Dermis blood vessel endothelial cell (primary cell): ENCODE results near the gene CAPN3. TPM values are rescaled to one million over a fixed set of nuclear protein-coding genes. Genes with fewer than 3 reads are reported as not detected.

Source experiments
- DNase-seq: peaks from one replicate; pipeline ENCODE4 v3.0.0; 2010
- total RNA-seq: library from RNA; depleted of rRNA; stranded (reverse); fragments of >200 nt; gene quantifications from 2 replicates; pipeline ENCODE4 v1.2.3, GENCODE V29; 2014

CAPN3 gene
- total RNA-seq, 1 donor from 2014 or later, result 2.4 TPM

DNA sequence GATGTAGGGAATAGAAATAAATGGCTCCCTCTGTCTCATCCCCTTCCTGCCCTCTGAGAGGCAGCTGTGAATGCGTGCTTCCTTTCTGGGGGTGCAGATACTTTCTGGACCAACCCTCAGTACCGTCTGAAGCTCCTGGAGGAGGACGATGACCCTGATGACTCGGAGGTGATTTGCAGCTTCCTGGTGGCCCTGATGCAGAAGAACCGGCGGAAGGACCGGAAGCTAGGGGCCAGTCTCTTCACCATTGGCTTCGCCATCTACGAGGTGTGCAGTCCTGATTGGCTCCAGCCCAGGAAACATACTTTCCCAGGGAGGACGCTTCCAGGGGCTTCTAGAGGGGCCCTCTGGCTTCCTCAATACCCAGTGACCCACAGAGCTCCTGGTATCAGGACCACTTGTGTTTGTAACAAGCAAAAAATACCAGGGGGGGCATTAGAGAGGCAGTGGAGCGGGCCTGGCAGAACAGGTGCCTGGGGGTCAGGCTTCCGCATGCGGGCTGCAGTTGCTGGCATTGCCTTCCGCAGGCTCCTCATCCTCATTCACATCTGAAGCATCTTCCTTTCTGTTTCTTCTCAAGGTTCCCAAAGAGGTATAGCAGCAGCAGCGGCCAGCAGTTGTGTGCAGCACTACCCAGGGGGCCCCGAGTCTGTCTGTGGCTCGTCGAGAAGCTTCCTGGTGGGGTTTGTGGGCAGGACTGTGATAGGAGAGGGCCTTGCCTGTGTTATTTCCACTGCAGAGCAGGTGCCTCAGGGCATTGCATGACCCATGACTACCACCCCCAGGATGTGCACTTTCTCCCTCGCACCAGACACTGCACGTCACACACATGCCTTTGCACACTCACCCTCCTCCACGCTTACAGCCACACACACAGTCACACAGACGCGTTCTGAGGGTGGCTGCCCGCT, 42.5 kb downstream of the CAPN3 start:
- DNase-seq, result peak; percentile 41

- no peak for DNase-seq
Measured at GRCh38 chr15:42402455-42403205, 43.3 kb downstream of the CAPN3 start.

DNA sequence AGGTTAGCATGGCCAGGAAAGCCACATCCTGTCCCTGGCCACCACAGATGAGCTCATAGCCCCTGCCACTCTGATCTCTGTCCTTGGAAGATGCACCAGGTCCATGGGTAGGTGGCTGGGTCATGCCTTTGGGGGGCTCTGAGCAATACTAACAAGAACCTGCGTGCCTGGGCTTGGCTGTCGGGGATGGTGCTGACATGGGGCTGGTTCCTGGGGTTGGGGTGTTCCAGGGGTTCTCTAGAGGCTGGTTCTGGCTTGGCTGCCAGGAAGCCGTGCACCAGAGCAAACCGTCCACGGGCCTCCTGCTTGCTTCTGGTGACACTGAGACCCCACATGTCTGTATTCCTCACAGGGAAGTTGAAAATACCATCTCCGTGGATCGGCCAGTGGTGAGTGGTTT, 44.1 kb downstream of the CAPN3 start:
- DNase-seq, result no peak

DNA sequence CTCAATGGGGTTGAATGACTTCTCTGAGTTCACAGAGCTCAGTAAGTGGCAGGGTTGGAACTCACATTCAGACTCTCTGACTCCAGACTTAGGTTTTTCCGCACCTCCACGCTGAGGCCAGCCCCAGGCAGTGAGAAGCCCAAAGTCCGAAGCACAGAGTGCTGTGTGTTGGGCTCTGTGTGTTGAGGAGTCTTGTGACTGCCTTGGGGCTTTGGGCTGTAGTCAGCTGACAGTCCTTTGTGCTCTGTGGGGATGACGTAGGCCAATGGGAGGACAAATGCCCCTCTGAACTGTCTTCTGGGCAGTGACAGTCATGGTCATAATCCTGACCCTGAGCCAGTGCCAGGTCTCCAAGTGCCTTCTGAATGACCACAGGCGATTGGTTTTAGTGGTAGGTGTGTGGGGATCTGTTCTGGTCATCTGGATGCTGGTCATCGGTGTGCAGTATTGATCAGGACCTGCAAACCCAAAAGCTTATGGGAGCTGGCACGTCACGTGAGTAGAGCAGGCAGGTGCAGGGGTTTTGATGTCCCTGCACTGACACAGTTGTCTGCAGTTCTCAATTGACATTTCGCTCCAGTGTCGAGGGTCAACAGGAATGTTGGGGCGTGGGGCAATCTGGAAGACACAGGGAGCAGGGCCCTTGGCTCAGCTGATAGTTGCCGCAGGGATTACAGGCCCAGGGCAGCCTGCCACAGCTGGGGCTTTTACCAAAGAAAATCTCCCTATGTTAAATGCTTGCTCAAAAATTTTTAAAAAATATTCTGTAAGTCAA, 45.3 kb downstream of the CAPN3 start:
- no peak for DNase-seq

DNA sequence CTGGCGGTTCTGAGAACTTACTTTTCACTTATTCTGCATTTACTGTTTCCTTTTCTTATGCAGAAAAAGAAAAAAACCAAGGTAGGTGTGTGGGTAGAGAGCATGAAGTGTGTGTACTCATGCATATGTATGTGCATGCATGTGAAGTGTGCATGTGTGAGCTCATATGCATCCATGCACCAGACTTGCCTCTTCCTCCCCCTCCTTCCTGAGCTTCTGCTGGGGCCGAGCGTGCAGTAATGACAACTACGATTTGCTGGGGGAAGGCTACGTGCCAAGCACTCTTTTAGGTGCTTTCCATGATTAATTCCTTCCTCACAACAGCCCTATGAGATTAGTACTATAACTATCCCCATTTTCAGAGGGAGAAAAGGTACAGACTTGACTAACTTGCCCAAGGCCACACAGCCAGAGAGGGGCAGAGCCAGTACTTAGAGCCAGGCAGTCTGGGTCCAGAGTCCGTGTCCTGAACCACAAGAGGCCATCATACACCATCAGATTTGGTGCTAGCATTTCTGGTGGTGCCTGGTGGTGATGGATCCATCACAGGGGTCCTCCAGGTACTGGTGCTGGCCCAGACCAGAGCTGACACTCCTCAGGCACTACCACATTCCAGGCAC, 46.7 kb downstream of the CAPN3 start:
- DNase-seq, result no peak

DNA sequence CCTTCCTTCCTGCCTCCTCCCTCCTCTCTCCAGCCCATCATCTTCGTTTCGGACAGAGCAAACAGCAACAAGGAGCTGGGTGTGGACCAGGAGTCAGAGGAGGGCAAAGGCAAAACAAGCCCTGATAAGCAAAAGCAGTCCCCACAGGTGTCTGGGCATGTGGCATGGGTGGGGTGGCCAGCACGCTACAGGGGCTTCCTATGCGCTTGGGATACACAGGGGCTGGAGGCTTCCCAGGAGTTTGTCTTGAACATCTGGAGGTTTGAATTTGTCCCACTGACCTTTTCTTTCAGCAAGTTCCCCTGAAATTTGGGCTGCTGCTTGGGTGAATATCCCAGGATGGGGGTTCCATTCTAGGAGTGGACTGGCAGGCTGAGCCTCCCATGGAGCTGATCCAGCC, 48.9 kb downstream of the CAPN3 start:
- no peak for DNase-seq

- DNase-seq, result peak; percentile 26
Measured at GRCh38 chr15:42409011-42409410, 49.7 kb downstream of the CAPN3 start.

GRCh38 chr15:42411884-42412283, 52.6 kb downstream of the CAPN3 start:
- no peak for DNase-seq

- DNase-seq, result no peak
Measured at GRCh38 chr15:42413920-42414319, 54.6 kb downstream of the CAPN3 start.

DNA sequence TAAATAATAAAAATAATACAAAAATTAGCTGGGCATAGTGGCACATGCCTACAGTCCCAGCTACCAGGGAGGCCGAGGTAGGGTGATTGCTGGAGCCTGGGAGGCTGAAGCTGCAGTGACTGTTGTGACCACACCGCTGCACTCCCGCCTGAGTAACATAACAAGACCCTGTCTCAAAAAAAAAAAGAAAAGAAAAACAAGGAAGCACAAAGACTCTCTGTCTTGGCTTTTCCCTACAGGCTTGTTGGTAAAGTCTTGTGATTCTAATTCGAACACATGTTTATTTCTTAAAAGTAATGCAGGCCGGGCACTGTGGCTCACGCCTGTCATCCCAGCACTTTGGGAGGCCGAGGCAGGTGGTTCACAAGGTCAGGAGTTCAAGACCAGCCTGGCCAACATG, 60.1 kb downstream of the CAPN3 start:
- DNase-seq, result no peak

GRCh38 chr15:42421376-42421775, 62.1 kb downstream of the CAPN3 start:
- DNase-seq, result no peak

GRCh38 chr15:42427429-42428223, 68.3 kb downstream of the CAPN3 start:
- no peak for DNase-seq

DNA sequence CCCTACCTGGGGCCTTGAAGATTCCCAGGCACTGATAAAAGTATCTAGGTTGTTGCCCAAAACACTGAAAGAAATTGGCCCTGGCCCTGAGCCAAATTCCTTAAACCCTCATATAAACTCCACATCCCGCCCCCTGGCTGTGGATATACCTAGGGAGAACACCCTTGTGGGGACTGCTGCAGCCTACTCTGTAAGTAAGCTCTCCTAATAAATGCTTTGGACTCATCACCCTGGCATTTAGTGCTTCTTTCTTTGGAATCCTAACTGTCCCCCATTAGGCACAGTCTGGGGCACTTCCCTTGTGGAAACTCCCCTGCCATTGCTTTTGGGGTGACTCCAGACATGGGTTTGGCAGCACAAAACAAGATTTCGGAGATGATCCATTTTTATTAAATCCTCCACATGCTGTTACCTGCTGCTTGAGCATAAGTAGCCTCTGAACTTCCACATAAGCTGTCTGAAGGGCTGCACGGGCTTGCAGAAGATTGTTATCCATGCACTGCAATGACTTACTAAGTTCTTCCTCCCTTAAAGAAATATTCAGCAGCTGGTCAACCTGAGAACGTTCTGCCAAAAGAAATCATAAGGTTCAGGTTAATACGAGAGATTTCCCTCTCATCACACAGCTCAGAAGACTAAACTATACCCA, 85.2 kb downstream of the CAPN3 start:
- no peak for DNase-seq

GRCh38 chr15:42445551-42445950, 86.2 kb downstream of the CAPN3 start:
- DNase-seq, result no peak

- no peak for DNase-seq
Measured at GRCh38 chr15:42447599-42447998, 88.3 kb downstream of the CAPN3 start.

- DNase-seq, result no peak
Measured at GRCh38 chr15:42448281-42448680, 89.0 kb downstream of the CAPN3 start.

GRCh38 chr15:42449770-42450424, 90.6 kb downstream of the CAPN3 start:
- no peak for DNase-seq

DNA sequence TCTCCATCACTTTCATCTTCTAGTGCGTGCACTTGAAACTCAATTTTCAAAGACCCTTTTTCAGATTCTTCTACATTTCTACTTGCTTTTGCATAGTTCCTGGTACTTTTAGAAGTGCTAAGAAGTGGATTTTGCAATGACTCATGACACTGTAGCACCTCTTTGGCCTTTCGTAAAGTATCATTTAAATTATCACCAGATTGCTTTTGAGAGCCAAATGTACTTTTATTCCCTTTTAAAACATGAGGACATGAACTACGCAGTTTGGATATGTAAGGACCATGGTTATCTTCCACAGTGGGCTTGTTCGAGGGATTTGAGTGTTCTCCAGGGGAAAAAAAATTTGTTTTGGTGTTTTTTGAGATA, 91.1 kb downstream of the CAPN3 start:
- no peak for DNase-seq

- DNase-seq, result no peak
Measured at GRCh38 chr15:42453826-42454225, 94.5 kb downstream of the CAPN3 start.

GRCh38 chr15:42456531-42456930, 97.2 kb downstream of the CAPN3 start:
- DNase-seq, result no peak

DNA sequence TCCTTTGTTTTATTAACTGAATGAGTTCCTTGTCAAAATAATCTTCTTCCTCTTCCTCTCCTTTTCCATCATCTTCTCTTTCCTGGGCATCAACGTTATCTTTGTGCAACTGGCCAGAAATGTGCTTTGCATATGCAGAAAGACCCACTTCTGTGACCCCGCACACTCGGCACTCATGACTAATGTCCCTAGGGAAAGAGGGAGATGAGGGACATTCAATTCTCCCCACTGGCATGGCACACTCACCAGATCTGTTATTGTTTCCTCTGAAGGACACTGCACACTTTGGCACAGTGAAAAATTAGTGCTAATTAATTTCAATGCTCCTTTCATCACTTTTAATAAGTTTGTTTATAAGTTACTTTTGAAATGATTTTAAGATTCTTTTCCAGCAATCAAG, 97.7 kb downstream of the CAPN3 start:
- peak; percentile 48 for DNase-seq
